ENCODE results near the gene SETD3.

GRCh38 chr14:99522457-99522891 lies 41.8 kb upstream of the SETD3 start:
- TF ChIP-seq CTCF (IDR thresholded peaks at IDR 0.05): no peak
- no peak for TF ChIP-seq POLR2A (IDR thresholded peaks at IDR 0.05)
